Measurements from ENCODE around the gene RAB8B. TPM values are rescaled to one million over a fixed set of nuclear protein-coding genes. Genes with fewer than 3 reads are reported as not detected.

Gene RAB8B
- total RNA-seq, 1 donor from 2014 or later: 120 TPM

DNA sequence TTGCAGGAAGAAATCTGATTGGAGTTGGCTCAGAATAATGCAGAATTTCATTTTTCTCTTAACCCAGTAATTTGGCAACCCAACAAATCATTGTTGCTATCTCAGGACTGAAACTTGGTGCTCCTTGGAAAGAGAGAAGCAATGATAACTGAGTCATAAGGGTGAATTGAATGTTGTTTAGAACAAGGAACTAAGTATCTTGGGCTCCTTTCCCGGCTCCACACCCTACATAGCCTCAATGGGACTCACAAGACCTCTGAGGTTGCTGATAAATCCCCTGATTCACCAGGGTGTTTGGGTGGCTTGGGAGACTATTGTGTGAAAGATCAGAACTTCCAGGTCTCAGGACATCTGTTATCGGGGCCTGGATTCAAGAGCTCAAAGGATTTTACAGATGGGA is 7.8 kb upstream of the RAB8B start:
- intact Hi-C loops (cut with micrococcal nuclease): no loop called here

DNA sequence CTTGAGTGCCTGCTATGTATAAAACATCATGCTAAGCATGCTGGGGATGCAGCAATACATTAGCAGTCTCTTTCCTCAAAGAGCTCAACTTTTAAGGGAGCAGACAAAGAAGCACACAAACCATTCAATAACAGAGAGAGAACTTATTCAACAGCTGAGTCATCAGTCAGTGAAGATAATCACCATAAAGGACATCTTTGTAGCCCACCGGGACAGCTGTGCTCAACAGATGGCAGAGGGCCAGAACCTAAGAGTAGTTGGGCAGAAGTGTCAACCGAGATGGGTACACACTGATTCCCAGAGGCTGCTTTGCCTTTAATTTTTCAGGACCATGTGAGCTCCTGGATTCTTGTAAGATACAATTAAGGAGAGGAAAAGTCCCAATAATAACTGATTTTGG is 4.2 kb upstream of the RAB8B start:
- intact Hi-C loops (cut with micrococcal nuclease): no loop called here

DNA sequence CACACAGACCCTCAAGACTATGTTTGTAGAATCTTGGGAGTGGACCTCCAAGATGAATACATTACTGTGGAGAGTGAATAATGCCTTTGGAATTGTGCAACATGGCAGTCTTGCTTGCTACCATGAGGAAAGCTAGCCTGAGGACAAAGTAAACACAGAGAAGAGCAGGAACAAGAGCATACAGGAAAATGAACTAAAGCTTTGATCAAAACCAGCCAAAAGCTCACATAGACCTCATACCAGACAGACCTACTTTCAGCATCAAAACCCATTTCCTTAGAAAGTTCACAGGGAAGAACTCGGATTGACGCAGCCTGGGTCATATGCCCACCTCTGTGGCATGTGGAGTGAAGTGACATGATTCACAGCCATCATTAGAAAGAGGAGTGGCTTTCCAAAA is 3.3 kb upstream of the RAB8B start:
- intact Hi-C loops (cut with micrococcal nuclease): no loop called here

DNA sequence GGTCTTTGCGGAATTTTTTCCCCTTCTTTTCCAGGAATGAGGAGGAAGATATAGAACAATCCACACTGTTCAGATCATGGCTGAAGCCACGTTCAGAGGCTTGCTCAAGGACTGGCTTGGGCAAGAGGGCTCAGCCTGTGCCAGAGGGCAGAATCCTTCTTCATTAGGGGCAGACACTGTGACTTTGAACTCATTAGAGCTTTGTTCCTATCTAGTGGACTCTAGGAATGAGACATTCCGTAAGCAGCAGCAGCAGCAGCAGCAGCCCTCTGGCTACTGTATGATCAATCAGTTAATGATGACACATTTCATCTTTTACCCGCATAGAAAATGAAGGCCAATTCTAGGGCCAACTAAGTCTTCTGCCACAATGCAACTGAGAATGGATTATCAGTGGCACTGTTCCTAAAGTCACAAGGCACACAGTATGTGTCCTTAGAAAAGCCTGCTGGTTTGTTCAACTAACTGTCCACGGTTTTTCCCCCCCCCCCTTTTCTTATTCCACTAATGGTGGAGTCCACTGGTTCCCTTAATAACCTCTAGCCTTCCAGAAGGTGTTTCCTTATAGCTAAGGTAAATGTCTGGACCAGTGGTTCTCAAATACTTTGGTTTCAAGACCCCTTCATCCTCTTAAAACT is 1.7 kb upstream of the RAB8B start:
- intact Hi-C loops (cut with micrococcal nuclease): loop anchor here (2.0 kb wide), 2 partner anchors 45 to 65 kb away; no protein-coding TSS in a partner anchor

DNA sequence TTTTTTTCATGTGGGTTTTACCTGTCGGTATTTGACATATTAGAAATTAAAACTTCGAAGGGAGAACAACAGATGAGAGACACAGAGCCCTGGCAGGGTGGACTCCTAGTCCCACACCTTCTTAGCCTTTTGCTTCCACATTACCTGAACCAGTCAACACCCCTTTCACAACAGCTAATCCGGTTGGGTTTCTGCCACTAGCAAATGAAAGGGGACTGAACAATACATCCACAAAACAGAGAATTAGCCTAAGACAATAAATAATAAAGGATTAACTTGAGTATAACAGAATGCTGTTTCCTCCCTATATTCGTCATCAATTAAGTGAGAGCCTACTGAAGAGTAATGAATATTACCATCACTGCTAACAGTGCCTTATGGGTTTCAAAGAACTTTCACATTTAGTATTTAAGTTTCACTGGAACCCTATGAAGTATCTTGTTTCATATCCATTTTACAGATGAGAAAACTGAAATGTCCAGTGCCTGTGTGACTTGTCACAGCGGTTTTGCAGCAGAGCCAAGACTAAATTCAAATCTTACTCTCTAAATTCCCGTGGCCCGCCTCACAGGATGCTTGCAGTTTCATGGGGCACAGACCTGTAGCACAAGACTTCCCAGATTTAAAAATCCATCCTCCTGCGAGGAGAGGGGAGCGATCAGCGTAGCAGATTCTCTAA is 1.0 kb upstream of the RAB8B start:
- intact Hi-C loops (cut with micrococcal nuclease): loop anchor here (2.0 kb wide), 2 partner anchors 44 to 66 kb away; no protein-coding TSS in a partner anchor

DNA sequence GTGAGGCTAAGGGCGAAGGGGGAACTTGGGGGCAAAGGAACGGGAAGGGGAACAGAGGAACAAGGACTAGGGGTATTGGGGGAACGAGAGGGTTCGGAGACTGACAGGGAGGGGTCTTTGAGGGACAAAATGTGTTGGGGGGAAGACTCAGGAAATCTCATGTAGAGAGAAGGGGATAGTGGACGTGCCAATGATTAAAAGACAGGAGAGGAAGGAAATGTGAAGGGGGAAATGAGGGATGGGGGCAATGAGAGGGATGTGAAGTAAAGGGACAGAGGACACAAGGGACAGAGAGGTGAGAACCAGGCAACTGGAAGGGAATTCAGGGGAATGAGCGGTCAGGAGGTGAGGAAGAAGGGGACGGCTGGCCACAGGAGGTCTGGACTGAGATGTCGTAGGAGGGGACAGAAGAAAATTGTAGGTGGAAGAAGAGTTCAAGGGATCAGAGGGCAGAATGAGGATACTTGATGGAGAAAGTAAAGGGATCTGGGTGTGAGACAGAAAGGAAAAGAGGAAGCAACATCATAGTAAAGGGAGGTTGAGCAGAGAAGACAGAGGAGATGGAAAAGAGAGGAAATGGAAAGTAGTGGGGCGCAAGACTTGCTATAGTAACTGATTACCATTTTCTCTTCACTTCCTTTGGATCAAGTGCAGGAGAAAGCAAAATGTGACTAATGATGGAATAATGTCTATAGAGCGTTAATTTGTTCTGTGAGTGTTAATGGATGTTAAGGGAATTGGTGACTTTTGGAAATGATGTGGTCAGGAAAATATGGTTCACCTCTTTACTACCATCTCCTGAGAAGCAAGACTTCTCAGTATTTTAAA is 749 bp downstream of the RAB8B start:
- intact Hi-C loops (cut with micrococcal nuclease): loop anchor here (1.0 to 10.0 kb wide), 5 partner anchors 33 to 905 kb away; partner anchors contain the start of genes CIAO2A, RPS27L, SNX1 and USP3

DNA sequence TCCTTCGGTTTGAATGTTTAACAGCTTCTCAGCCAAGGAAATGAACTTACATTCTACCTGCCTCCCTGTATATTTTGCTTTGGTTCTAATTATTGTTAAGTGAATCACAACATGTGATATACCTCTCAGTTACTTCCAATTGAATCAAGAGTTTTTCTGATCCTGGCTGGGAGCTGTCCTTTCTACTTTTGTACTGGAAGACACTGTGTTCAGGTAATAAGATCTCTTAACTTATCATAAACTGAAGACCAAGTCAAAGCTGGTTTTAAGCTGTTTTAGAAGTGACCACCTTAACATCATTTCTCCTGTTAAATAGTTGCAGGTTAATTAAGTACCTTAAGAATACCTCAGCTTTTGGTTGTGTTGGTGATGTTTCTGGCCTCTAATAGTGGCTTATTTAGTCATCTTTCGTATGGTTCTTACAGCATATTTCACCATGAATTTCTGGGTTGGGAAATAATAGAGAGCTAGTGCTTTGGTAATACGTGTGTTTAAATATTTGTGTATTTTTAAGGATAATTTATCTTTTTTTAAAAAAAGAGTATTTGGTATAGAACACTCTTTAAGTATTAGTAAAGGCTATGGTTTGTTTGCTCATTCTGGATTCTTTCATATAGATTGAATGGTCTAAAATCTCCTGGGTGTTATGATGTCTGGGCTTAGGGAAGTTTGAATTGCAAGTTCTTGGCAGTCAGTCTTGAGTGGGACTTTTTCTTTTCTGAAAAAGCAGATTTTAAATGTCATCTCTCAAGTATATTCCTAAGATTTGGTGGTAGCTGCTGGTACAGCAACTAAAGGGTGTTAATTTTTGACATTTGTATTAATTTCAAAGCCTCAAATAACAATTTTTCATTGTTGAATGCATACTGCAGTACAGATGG is 1.6 kb downstream of the RAB8B start:
- intact Hi-C loops (cut with micrococcal nuclease): loop anchor here (10.0 kb wide), 2 partner anchors 314 to 904 kb away; partner anchors contain the start of genes CIAO2A, SNX1 and USP3

DNA sequence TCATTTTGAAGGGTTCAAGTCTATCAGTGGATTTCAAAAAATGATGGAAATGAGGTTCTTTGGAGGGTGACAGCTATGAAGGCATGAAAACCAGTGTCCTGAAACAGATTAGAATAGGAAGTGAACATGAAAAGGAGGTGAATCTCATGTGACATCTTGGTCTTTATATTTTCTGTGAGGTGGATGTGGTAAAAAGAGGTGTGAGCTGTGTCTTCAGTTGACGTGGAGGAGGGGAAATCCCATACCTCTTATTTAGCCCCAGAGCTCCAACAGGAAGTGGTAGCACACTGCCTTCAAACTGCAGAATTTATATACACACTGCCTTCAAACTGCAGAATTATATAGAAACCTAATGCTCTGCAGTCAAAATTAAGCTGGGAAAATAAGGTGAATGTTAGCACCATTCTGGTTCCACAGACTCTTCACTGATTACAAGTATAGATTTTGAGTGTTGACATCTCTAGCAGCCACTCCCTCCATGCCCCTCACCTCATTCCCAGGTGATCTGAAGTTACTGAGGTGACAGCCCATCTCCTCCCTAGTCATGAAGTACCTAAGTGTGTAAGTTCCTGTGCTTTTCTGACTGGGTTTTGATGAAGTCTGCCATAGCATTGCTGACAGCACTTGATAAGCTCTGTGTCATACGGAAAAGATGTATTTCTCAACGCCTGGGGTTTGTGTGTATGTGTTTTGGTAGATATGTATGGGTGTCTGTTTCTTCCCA is 2.7 kb downstream of the RAB8B start:
- intact Hi-C loops (cut with micrococcal nuclease): loop anchor here (1.0 to 10.0 kb wide), 4 partner anchors 20 to 903 kb away; partner anchors contain the start of genes APH1B, CIAO2A, SNX1 and USP3

DNA sequence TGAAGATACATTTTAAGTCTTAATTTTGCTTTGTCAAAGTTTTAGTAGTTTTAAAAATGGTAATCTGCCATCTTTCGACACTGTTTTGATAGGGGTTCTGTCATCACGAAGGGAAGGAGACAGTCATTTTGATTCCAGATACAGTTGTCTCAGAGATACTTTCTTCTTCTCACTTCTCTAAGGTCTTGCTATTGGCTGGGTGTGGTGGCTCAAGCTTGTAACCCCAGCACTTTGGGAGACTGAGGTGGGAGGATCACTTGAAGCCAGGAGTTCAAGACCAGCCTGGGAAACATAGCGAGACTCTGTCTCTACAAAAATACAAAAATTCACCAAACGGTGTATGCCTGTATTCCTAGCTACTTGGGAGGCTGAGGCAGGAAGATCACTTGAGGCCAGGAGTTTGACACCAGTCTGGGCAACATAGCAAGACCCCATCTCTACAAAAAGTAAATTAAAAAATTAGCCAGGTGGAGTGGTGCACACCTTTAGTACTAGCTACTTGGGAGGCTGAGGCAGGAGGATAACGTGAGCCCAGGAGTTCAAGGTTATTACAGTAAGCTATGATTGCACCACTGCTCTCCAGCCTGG is 3.3 kb downstream of the RAB8B start:
- intact Hi-C loops (cut with micrococcal nuclease): loop anchor here (1.0 to 10.0 kb wide), 4 partner anchors 20 to 902 kb away; partner anchors contain the start of genes APH1B, CIAO2A, SNX1 and USP3

DNA sequence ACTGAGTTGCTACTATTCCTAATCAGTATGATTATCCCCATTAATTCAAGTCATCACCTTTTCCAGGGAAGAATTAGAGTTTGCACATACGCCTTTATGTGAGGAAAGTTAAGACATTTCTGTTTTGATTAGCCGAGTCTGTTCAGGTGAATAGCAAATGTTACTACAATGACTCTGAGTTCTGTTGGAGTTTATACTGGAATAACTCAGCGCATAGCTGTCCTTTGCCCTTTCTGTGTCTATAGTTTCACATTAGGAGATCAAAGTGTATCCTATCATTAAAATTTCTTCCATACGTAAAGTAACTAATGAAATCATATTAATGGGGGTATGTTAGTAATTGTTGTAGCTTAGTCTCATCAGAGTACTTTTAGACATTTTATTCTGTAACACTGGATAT is 4.9 kb downstream of the RAB8B start:
- intact Hi-C loops (cut with micrococcal nuclease): loop anchor here (10.0 kb wide), 2 partner anchors 310 to 900 kb away; partner anchors contain the start of genes CIAO2A, SNX1 and USP3

DNA sequence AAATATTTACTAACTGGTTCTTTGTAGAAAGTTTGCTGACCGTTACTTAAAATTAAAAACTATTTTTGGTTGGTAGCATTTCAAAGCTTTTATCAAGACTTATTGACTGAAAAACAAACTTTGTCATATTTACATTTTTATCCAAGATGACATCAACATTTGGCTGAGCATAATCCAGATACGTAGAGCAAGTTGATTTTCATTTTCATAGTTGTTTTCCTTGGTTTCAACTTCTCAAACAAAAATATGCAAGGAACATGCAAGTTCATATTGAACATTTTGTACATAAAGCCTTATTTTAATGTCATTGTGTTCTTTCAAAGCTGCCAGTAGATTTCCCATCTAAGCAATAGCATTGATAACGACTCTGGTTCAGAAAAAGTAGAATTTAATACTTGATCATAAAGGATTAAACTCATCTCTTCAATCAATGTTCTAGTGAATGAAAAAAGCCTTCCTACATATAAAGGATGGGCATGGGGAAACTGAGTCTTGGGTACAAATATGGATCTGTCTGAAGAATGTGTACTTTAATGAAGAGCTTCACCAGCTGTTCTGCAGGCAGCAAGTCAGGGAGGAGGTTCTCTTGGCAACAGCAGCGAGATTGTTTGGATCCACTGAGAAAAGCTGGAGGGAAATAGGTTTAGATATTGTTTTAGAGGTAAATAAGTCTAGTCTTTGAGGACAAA is 5.6 kb downstream of the RAB8B start:
- intact Hi-C loops (cut with micrococcal nuclease): loop anchor here (10.0 kb wide), 2 partner anchors 310 to 900 kb away; partner anchors contain the start of genes CIAO2A, SNX1 and USP3

DNA sequence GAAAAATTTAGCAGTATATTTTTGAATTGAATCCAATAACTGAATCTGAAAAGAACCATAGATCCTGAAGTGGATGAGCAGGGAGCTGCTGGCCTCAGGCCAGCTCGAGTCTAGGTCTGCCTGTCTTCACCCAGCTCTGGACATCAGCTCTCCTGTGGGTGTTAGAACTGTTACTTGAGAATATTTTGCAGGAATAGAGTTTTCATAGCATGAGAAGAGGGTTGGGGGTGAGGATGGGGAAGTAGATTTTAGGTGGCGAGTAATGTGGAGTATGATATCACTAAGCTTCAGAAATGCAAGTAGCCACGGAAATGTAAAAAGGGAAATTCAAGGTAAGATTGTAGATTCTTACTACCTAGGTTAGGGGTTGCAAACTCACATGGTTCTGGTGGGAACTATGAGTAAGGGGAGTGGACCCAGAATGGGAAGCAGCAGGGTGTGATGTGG is 6.2 kb downstream of the RAB8B start:
- intact Hi-C loops (cut with micrococcal nuclease): loop anchor here (10.0 kb wide), 2 partner anchors 309 to 899 kb away; partner anchors contain the start of genes CIAO2A, SNX1 and USP3

DNA sequence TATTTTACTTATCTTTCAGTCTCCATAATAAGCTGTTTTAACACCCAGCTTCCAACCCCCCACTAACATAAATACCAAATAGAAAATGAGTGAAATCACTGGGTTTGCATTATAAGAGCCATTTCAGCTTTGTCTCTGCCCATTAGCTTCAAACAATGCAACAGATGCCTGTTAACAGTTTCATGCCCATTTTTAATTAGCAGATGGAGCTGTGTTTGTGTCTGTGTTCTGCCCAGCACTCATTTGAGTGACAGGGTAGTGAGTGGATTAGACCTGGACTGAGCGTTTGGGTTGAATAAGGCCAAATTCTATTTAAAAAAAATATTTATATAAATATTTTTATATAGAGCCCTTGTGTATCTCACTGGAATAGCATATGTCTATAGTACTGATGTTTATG is 7.4 kb downstream of the RAB8B start:
- intact Hi-C loops (cut with micrococcal nuclease): loop anchor here (10.0 kb wide), 2 partner anchors 308 to 898 kb away; partner anchors contain the start of genes CIAO2A, SNX1 and USP3

DNA sequence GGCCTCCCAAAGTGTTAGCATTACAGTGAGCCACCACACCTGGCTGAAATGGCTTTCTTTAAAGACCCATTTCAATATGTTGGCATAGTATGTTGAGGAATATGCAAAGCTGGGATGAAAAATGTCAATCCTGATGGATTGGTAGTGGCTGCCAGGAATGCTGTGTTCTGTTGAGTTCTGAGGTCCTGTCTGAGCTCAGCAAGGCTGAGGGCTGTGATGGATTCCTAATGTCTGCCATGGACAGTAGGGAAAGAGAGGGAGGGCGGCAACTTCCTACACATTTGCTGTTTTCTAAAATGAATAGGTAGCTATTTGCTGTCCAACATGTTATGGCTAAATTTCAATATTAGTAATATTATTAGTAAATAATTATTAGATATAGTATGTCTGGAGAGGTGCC is 8.2 kb downstream of the RAB8B start:
- intact Hi-C loops (cut with micrococcal nuclease): loop anchor here (10.0 kb wide), 2 partner anchors 307 to 897 kb away; partner anchors contain the start of genes CIAO2A, SNX1 and USP3

DNA sequence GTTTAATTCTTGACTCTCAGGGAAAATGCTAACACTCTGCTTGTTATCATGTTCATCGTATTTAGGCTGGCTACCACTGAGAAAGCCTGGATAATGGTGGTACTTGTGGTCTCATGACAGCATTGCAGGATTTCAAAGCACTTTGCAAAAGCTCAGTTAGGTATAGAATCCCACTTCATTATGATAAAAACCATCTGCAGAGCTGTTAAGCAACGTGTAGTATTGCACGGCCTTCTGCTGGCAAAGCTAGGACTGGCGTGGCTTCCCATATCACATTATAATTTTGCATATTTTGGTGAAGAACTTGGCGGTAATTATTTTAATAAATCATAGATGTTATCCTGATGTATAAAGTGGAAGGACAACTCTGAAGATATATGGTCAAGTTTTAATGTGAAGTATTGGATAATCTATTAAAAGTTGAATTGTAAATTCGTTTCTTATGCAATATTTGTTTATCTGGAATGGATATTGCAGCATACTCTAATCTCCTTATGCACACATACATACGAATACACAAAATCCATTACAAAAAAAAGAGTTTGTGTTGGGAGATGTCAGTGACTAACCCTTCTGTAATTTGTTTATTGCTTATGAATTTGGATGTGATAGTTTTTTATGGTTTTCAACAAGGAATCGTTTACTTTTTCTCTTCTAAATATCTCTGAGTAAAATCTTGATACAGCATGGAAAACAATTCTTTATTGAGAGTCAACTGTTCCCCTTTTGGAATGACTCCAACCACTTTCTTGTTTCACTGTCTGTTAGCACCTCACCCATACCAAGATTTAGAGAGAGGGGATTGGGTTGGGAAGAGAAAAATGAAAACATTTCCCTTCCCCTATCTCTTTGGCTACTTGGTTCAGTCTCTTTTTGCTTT is 9.2 kb downstream of the RAB8B start:
- intact Hi-C loops (cut with micrococcal nuclease): loop anchor here (10.0 kb wide), 2 partner anchors 306 to 896 kb away; partner anchors contain the start of genes CIAO2A, SNX1 and USP3

DNA sequence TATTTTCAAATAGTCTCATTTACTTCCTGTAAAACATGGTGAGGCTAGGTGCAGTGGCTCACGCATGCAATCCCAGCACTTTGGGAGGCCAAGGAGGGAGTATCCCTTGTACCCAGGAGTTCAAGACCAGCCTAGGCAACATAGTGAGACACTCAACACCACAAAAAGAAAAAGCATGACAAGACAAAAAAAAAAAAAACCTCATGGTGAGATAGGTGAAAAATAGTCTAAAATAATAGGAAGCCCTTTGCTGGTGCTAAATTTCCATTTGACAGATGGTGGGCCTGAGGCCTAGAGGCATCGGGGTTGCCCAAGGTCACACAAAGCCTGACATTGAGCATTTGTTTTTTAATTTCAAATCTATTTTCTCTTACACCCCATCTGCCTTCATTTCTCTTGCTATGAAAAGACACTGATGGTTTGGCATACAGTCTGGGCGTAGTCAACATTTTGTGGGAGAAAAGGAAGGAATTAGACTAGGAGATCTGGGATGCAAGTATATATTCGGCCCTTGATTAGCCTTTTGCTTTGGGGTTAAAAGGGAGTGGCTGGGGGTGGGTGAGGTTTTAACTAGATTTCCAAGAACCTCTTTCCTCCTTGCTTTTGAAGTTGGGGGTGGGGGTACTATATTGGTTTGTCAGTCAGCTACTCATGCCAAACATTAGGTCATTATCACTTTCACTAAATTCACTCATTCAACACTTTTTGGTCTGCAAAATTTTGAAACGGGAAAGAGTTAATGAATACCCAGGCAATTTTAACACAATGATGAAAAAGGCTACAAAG is 11.3 kb downstream of the RAB8B start:
- intact Hi-C loops (cut with micrococcal nuclease): no loop called here

DNA sequence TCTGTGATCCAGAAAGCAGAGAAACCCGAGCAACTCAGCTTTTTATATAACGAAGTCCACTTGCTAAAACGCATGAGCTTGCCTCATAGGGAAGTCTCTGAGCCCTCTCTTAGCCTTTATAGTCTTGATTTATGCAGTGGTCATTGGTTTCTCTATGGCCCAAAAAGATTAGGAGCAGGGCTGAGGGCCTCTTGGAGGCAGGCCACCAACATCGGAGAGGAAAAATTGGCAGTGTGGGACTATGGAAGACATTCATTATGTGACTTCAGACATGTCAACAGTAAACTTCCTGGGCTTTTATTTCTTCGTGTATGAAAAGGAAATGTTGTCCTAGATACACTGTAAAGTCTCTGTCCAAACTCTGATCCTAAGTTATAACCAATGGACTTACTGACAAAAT is 13.5 kb downstream of the RAB8B start:
- intact Hi-C loops (cut with micrococcal nuclease): no loop called here
